GF-D8 (cell line): ENCODE data around the gene SRP68.

ENCODE experiments used
- DNase-seq: peaks from one replicate; lab custom pipeline; 2025; lab: John Stamatoyannopoulos, UW

The SRP68 gene

DNA sequence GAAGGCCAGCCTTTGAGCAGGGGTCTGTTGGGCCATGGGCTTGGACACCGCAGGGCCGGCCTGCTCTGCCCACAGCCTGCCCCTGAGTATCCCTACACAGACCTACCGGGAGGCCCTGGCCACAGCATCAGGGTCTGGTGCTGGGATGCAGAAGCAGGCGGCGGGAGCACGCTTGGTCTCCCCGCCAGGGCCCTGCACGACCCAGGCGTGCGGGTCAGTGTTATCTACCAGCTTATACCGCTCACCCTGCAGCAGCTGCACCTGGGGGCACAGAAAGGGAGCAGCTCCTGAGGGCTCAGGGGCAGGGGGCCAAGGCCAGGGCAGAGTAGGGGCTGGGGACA is 54.0 kb downstream of the SRP68 start:
- DNase-seq, result no peak

DNA sequence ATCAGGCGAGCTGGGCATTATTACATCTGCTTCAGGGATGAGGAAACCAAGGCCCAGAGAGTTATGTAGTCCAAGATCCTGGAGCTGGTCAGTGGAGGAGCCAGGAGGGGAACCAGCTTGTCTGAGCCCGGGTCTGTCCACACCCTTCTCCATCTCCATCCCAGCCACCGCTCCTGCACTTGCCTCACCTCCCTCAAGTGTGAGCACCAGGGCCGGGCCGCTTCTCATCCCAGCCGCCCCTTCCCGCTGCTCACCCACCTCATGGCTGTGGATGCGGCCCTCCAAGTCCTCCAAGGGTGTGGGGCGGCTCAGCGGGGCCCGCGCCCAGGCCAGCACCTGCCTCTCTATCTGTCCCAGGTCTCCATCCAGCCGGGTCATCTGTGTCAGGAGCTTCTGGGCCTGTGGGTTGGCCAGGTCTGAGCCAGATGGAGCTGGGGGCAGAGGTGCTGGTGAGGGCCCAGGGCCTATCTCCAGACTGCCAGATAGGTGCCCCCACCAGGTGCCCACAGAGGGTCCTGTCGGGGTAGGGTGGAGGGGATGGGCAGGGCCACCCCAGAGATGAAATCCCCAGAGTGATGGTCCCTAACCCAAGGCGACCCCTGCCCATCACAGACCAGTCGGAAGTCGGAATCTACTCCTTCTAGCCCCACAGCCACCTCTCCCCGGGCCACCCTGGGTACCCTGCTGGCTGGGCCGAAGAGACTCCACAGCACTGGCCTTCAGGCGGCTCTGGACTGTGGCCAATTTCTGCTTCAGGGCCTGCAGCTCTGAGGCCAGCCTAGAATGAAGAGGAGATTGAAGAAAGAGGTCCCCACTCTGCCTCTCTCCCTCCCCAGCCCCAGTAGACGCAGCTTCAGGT is 54.6 kb downstream of the SRP68 start:
- no peak for DNase-seq

DNA sequence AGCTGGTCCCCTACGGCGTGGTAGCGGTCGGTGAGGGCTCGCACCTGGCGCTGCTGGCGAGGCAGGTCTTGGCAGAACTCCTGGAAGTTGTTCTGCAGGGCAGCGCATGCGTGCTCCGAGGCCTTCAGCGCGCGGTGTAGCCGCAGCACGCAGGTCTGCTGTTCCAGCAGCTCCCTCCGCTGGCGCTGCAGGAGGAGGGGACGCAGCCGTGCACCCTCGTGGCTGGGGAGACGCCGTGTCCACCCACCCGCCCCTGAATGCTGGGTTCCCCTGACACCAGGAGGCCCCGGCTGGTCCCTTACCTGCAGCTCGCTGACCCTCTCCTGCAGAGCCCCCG is 57.4 kb downstream of the SRP68 start:
- no peak for DNase-seq

DNA sequence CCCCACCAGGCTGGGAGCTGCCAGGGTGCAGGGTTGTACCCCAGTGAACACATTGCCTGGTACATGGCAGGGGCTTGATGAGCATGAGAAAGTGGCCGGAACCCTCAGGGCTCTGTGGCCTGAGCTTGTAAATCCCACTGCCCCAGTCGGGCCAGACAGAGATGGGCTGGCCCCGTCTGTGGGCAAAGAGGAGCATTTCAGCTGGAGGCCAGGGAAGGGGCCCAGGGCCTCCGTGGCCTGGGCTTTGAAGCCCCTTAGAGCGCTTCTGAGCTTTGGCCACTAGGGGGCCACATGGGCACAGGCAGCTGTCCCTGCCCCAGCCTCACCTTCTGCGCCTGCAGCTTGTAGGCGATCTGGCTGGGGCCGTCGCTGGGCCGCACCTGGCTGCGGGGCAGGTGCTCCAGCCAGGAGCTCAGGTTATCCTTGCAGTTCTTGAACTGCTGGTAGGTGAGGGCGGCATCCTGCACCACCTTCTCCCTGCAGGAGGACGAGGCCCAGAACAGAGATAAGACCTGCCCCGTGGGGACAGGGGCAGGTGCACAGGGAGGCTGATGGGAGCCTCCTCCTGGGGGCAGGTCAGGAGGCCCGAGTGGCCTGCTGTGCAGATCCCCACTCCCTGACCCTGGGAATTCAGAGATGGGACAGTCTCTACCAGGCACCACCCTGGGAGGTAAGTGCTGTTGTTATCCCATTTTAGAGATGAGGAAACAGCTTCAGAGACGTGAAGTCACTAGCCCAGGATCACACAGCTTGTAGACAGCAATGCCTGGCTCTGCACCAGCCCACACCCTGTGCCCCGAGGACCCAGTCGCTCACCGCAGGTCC is 58.0 kb downstream of the SRP68 start:
- no peak for DNase-seq

DNA sequence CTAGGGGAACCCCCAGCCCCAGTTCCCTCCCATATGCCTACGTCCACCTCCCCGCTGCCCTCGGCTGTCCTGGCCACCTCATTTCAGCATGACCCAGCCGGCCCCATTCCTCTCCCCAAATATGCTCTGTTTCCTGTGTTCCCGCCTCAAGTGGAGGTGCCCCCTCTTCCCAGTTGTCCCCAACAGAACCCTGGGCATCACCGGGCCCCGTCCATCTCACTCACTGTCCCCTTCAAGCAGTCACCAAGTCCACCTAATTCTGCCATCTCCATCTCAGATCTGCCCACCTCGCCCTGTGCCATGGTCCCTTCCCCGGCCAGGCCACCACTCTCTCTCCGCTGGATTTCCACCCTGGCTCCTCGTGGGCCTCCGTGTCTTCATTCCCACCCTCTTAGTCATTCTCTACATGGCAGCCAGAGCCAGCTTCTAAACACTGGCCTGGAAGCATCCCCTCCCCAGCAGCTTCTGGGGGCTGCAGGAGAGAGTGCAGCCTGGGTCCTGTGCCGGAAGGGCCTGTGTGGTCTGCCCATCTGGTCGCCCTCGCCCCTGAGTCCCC is 58.9 kb downstream of the SRP68 start:
- DNase-seq, result no peak

DNA sequence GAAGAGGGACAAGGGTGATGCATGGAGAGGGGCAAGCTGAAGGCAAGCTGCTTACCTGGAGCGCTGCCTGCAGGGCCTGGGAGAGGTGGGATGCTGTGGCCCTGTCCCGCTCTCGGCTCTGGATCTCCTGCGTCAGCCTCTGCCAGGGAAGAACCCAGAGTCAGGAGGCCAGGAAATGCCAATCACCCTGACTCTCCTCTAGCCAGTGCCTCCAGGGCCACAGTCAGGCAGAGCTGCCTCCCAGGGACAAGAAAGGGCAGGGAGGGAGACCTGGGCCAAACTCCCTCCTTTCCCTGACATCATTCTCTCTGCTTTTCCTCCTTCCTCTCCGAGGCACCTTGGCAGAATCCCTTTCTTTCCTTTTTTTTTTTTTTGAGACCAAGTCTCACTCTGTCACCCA is 60.4 kb downstream of the SRP68 start:
- DNase-seq, result no peak

DNA sequence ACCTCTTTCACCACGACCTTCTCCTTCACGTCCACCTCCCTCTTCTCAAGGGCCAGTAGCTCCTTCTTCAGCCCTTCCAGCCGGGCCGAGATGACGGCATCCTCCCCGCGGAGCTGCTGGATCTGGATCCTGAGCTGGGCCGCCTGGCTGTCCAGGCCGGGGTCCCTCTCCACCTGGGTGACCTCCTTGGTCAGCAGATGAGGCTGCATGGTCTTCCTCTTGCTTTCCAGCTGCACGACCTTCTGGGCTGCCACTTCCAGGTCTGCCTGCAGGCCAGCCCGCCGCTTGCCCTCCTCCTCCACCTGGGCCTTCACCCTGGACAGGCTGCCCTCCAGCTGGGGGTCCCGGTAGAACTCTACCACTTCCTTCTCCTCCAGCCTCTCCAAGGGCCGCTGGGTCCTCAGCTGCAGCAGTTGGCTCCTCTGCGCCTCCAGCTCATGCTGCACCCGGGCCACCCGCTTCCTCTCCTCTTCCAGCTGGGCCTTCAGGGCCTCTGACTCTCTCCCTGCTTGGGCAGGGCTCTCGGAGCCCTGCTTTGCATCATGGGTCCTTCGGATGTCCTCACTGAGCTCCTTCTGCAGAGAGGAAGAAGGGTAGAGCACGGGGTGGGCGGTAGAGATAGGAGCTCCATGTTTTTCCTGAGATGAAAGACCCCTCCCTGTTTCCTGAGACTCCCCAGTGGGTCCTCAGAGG is 62.2 kb downstream of the SRP68 start:
- no peak for DNase-seq

DNA sequence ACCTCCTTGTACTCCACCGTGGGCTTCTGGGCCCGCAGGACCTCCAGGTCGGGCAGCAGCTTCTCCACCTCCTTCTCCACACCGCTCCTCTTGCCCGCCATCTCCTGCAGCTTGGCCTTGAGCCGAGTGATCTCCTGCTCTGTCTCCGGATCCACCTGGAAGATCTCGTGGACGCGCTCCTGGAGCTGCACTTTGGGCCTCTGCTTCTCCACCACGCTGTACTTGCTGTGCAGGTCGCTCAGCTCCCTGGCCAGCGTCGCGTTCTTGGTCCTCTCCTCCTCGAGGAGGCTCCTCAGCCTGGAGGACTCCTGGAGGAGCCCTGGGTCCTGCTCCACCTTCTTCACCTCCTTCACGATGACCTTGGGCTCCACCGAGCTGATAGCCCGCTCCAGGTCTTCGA is 62.9 kb downstream of the SRP68 start:
- no peak for DNase-seq

DNA sequence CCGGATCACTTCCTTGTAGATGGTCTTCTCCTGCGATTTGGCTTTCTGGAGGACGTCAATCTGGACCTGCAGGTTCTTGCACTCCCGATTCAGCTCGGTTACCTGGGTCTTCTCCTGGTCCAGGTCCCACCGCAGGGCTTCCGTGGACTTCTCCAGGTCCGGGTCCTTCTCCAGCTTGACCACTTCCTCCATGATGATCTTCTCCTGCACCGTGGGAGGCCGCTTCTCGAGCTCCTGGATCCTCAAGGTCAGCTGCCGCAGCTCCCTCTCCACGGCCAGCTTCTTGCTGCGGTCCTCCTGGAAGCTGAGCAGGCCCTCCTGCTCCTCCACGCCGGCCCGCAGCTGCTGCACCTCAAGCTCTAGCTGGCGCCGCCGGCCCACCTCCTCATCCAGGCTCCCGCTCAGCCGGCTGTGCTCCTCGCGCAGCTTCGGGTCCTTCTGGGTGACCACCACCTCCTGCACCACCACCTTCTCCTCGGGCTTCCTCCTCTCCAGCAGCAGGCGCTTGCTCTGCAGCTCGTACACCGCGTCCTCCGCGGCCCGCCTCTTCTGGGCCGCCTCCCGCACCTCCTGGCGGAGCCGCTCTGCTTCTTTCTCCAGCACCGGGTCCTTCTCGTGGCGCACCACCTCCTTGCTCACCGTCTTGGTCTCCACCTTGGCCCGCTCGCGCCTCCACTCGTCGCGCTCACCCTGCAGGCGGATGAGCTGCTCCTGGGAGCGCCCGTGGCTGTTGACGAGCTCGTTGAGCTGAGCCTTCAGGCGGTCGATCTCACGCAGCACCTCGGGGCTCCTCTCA is 63.5 kb downstream of the SRP68 start:
- DNase-seq, result no peak

DNA sequence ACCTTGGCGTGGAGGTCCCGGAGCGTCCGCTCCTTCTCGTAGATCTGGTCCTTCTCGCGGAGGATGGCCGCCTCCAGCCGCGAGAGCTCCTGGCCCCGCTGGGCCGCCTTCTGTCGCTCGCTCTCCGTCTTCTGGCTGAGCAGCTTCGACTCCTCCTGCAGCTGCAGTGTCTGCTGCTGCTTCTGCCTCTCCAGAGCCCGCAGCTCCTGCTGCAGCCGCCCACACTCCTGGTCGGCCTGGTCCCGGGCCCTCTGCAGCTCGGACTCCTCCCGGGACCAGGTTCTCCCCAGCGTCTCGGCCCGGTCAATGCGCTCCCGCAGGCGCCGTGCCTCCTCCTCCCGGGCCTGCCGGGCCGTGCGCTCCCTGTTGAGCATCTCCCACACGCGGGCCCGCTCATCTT is 64.1 kb downstream of the SRP68 start:
- no peak for DNase-seq

DNA sequence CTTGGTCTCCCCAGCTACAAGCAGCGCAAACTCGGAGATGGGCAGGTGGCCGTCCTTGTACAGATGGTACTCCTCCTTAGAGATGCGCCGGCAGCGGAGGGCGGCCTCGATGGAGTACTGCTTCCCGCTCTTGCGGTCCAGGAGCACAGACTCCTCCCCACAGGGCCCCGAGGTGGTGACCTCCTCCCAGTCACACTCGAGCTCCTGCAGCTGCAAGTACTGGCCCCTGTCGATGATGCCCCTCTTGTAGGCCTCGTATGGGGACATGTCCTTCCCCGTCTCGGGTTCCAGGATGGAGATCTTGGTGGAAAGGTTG is 64.5 kb downstream of the SRP68 start:
- DNase-seq, result no peak

DNA sequence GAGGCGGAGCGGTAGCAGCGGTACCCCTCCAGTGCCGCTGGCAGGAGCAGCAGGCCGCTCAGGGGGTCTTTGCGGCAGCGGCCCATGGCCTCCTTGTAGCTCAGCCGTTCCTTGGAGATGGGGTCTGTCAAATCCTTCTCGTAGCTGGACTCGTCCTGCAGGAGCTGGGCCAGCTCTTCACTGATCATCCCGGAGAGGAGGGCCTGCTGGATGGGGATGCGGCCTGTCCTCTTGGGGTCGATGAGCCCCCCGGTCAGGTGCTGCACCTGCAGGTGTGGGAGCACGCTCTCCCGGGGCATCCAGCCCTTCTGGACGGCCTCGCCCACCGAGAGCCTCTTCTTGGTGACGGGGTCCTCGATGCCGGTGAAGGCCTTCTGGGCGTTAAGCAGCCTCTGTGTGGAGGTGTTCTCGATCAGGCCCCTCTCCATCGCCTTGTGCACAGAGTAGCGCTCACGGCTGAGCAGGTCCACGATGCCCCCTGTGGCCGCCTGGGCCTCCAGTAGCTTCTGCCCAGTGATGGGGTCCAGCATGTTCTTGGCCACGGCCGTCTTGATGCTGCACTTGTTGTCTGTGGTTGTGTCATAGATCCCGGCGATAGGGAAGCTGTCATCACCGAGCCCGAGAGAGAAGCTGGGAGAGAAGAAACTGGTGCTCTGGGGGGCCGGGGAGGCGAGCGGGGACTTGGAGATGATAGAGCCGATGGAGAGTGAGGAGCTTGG is 65.0 kb downstream of the SRP68 start:
- no peak for DNase-seq

DNA sequence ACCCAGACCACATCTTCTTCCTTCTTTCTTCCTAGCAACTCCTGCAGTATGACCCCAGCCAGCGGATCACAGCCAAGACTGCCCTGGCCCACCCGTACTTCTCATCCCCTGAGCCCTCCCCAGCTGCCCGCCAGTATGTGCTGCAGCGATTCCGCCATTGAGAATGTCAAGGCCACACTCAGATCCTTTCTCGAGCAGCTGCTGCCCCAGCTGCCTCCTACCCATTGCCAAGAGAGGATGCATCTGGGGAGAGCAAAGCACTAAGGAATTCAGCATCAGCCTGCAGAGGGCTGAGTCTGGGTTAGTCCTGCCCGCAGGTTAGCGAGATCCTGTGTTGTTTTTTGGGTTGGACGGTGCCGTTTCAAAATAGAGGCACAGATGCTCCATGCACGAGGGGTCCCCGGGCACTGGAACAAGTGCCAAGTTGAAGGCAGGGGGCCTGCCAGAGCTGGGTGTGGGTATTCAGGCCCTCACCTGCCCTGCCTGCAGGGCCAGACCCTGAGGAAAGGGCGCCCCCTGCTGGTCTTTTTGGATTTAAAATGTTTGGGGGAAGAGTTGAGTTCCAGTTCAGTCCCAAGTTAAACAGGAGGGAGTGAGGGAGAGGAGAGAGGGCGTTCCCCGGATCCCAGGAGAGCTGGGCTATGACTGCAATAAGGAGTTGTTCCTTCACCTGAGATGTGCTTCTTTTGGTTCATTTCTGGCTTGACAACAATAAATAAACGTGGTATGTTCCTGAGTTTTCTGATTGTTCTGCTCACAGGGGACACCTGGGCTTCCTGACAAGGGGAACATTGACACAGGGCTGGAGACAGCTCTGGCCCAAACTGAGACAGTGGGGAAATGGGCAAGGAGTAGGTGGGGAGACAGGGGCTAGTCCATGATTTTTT is 66.8 kb downstream of the SRP68 start:
- DNase-seq, result peak; percentile 8

DNA sequence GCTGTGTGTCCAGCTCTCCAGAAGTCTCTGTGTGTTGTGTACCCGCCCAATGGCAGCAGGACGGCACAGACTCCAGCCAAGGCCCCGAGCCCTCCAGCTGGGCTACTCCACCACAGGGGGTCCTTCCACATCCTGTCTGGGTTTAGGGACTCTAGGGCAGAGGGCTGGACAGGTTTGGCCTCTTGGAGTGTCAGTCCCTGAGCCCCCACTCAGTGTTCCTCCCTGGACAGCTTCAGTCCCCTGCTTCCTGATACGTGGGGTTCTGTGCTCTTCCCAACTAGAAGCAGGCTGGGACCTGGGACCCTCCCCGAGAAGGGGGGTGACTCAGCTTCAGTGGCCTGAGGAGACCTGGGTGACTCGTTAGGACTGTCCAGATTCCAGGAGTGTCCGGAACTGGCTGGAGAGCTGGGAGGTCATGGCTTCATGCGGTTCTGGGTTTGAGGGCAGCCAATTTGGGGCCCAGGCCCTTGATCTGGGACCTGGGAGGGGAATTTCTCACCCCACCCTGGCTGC is 67.5 kb downstream of the SRP68 start:
- DNase-seq, result no peak

DNA sequence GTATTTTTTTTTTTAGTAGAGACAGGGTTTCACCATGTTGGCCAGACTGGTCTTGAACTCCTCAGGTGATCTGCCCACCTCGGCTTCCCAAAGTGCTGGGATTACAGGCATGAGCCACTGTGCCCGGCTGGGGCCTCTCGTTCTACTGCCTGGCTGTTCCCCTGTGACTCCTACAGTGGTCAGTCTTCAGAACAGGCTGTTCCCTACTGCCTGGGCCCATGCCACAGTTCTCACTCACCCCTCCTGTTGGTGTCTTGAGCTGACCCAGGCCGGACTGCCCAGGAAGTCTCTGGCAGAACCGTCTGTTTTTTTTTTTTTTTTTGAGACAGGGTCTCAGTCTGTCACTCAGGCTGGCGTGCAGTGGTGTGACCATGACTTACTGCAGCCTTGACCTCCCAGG is 68.4 kb downstream of the SRP68 start:
- DNase-seq, result no peak

DNA sequence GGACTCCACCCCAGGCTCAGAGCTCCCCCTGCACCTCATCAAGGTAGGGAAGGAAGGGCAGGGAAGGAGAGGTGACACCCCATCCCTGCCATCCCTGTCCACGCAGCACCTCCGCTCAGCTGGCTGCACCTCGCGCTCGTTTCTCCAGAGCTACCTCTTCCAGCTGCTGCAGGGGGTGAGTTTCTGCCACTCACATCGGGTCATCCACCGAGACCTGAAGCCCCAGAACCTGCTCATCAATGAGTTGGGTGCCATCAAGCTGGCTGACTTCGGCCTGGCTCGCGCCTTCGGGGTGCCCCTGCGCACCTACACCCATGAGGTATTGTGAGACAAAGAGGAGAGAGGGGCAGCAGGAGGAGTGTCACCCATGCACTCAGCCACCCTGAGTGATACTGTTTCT is 70.2 kb downstream of the SRP68 start:
- no peak for DNase-seq

DNA sequence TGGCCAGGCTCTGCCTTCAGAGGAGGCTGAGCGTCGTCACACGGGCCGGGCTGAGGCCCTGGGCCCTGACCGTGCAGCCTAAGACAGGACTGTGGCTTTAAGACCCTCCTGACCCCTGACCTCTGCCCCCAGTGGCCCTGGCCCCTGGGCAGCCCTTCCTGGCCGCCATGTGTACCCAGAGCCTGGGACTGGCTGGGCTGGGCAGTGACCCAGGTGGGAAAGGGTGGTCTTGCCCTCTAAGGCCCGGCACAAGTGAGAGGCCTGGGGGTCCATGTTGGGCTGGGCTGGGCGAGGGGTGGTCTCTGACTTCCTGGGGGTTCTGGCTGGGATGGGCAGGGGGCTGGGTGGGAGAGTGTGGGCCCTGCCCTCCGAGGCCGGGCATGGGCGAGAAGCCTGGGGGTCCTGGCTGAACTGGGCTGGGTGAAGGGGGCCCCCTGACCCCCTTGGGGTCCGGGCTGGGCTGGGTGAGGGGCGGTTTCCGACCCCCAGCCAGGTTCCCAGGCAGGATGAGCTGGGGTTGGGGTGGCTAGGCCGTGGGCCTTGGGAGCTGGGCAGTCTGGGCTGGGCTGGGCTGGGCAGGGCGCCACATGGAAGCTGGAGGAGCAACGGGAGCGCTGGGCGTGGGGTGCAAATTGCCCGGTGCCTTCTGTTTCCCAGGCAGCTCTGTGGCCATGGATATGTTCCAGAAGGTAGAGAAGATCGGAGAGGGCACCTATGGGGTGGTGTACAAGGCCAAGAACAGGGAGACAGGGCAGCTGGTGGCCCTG is 71.4 kb downstream of the SRP68 start, which contains the start of gene CDK3:
Gene CDK3 (plus strand): TSS at position 101 of the 767 bp plus-strand sequence. CDS start 571 bp downstream, at position 672.
- no peak for DNase-seq

DNA sequence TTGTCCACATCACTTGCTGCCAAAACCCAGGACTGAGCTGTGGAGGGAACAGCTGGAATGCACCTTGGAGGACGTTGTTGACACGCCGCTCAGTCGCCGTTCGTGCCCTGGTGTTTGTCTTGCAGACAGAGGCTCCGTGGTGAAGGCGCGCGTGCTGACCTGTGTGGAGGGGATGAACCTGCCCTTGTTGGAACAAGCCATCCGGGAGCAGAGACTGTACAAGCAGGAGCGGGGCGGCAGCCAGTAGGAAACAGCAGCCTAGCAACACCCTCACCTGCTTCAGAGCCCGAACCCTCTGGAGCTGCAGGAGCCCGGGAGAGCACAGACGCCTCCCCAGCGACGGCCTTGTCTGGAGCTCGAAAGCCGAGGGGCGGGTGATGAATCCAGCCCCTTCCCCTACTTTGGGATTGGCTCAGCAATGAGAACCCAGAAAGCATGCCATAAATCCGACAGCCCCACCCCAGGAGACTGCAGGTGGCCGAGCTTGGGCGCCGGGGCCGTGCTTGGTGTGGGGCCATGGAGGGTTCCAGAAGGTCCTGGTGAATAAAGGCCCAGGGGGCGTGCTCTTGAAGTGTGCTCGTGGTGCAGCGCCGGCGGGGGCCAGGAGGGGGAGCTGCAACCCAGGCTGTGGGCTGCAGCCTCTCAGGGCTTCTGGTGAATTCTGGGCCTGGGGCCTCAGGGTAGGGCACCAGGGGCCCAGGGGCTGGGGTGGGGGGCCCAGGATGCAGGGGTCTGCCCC is 72.1 kb downstream of the SRP68 start:
- DNase-seq, result peak; percentile 11
